ENCODE results near the gene MCUB. TPM values are rescaled to one million over a fixed set of nuclear protein-coding genes. Genes with fewer than 3 reads are reported as not detected.

Gene MCUB
- total and polyA plus RNA-seq, 7 donors: 4.2 to 18.0 (median 8.2) TPM

DNA sequence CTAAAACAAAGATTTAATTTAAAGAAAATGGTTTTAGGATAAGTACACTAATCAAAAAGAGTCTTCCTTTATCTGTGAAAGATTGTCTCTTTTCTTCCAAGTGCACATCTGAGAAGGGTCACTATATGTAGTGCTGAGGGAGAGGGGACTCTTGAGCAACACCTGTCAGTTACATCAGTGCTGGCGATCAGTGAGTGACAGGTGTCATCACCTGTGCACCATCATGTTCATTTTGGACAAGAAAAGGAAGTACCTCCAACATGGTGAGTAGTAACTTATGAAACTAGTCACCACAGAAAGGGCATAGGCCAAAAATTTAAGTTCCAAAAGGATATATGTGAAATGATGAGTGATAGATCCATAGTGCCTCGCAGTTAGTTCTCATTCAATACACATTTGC is 55.7 kb downstream of the MCUB start:
- H3K27ac ChIP-seq: no peak overlapping the region
- no peak for TF ChIP-seq POLR2AphosphoS5 (IDR thresholded peaks at IDR 0.05)
- no peak for TF ChIP-seq EP300 (IDR thresholded peaks at IDR 0.05)
- TF ChIP-seq, protein P1, sequence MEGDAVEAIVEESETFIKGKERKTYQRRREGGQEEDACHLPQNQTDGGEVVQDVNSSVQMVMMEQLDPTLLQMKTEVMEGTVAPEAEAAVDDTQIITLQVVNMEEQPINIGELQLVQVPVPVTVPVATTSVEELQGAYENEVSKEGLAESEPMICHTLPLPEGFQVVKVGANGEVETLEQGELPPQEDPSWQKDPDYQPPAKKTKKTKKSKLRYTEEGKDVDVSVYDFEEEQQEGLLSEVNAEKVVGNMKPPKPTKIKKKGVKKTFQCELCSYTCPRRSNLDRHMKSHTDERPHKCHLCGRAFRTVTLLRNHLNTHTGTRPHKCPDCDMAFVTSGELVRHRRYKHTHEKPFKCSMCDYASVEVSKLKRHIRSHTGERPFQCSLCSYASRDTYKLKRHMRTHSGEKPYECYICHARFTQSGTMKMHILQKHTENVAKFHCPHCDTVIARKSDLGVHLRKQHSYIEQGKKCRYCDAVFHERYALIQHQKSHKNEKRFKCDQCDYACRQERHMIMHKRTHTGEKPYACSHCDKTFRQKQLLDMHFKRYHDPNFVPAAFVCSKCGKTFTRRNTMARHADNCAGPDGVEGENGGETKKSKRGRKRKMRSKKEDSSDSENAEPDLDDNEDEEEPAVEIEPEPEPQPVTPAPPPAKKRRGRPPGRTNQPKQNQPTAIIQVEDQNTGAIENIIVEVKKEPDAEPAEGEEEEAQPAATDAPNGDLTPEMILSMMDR (IDR thresholded peaks at IDR 0.05): no peak
- TF ChIP-seq POLR2A (IDR thresholded peaks at IDR 0.05): no peak
- 97 to 98% methylated on average over 2 of the region's 2 CpGs for WGBS, 2 donors

DNA sequence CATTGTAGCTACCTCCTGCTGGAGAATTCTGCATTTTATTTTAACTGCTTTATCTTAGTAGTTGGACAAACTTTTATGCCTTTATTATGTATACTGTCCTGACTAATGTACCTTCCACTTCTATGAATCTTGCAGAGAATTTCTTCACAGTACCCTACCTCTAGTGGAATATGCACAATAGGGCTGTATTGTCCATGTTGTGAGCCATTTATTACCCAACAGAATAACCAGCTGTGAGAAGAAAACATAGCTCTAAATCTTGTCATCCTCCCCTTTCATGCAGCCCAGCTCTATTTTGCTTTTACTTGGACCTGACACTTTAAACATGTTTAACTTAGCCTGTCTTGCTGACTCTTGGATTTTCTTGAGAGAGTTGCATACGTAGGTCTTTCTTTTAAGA is 56.2 kb downstream of the MCUB start:
- no peaks in the 10 kb centered on the region for H3K36me3 ChIP-seq
- no peaks in the 10 kb centered on the region for H3K27me3 ChIP-seq
- TF ChIP-seq, protein P1 (IDR thresholded peaks at IDR 0.05): no peak
- TF ChIP-seq POLR2A (IDR thresholded peaks at IDR 0.05) (no peak), POLR2AphosphoS5 (IDR thresholded peaks at IDR 0.05) (no peak), EP300 (IDR thresholded peaks at IDR 0.05) (no peak)
- no peak overlapping the region for H3K27ac ChIP-seq
- H3K4me3 ChIP-seq: no peak overlapping the region
- intact Hi-C loops (cut with DNase I): no loop called here
- DNase-seq: no peak
- no peaks in the 10 kb centered on the region for H3K9me3 ChIP-seq
- H3K4me1 ChIP-seq: no peaks in the 10 kb centered on the region
- 85 to 88% methylated on average over 1 of the region's 1 CpG for WGBS, 2 donors

More for the DNA sequence above, 55.7 kb downstream of the MCUB start:
- H3K4me3 ChIP-seq: no peak overlapping the region
- no peaks in the 10 kb centered on the region for H3K9me3 ChIP-seq
- intact Hi-C loops (cut with DNase I): no loop called here
- H3K27me3 ChIP-seq: no peaks in the 10 kb centered on the region
- H3K4me1 ChIP-seq: no peaks in the 10 kb centered on the region
- no peak for DNase-seq
- no peaks in the 10 kb centered on the region for H3K36me3 ChIP-seq

DNA sequence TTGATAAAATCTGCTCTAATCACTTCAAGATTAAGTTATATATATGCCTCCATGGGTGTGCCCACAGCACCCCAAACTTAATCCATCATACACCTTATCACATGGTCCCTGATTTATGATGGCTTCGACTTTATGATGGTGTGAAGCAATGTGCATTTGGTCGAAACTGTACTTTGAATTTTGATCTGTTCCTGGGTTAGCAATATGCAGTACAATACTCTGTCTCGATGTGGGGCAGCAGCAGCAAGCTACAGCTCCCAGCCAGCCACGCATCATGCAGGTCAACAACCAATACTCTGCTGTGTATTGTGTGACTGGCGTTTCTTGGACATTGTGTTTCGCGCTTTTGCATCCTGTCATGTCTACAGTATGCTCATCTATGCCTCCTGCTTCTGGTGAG is 62.6 kb downstream of the MCUB start:
- WGBS, 2 donors: 75 to 91% methylated on average over 7 of the region's 7 CpGs
- Histone ChIP-seq H3K4me3 (no peak overlapping the region), H3K36me3 (no peaks in the 10 kb centered on the region), H3K27me3 (no peaks in the 10 kb centered on the region), H3K9me3 (no peaks in the 10 kb centered on the region), H3K27ac (no peak overlapping the region), H3K4me1 (no peaks in the 10 kb centered on the region)
- TF ChIP-seq, protein P1 (IDR thresholded peaks at IDR 0.05): no peak
- TF ChIP-seq POLR2AphosphoS5 (IDR thresholded peaks at IDR 0.05) (no peak), EP300 (IDR thresholded peaks at IDR 0.05) (no peak), POLR2A (IDR thresholded peaks at IDR 0.05) (no peak)
- intact Hi-C loops (cut with DNase I): no loop called here
- no peak for DNase-seq

DNA sequence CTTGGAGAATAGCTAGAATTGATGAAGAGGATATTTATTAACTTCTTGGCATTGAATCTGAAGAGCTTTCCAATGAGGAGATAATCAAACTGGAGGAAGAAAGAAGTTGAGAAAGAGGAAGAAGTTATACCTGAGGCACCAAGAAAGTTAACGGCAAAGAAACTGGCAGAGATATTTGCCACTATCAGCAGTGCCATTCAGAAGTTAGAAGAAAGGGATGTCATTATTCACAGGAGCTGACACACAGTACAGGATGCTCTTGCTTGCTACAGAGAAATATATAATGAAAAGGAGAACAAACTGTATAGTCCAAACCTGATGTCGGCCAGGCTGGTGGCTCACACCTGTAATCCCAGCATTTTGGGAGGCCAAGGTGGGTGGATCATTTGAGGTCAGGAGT is 64.5 kb downstream of the MCUB start:
- Histone ChIP-seq H3K27me3 (no peaks in the 10 kb centered on the region), H3K4me3 (no peak overlapping the region), H3K9me3 (no peaks in the 10 kb centered on the region), H3K36me3 (no peaks in the 10 kb centered on the region), H3K4me1 (no peaks in the 10 kb centered on the region), H3K27ac (no peak overlapping the region)
- 92 to 94% methylated on average over 2 of the region's 2 CpGs for WGBS, 2 donors
- TF ChIP-seq, protein P1 (IDR thresholded peaks at IDR 0.05): no peak
- TF ChIP-seq POLR2A (IDR thresholded peaks at IDR 0.05) (no peak), EP300 (IDR thresholded peaks at IDR 0.05) (no peak), POLR2AphosphoS5 (IDR thresholded peaks at IDR 0.05) (no peak)
- intact Hi-C loops (cut with DNase I): no loop called here
- no peak for DNase-seq

DNA sequence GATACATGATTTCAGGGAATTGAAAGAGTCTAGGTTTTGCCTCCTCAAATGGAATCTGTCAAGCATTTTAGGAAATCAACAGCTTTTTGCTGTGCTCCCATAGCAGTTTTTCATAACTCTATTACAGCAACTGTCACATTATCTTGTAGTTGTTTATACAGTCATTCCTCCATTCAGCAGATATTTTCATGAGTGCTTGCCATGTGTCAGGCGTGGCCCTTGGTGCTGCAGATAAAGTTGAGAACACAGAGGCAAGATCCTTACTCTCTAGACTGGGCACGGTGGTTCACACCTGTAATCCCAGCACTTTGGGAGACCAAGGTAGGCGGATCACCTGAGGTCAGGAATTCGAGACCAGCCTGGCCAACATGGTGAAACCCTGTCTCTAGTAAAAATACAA is 67.3 kb downstream of the MCUB start:
- H3K27ac ChIP-seq: no peak overlapping the region
- intact Hi-C loops (cut with DNase I): no loop called here
- 89 to 95% methylated on average over 4 of the region's 4 CpGs for WGBS, 2 donors
- no peak overlapping the region for H3K4me3 ChIP-seq
- TF ChIP-seq POLR2A (IDR thresholded peaks at IDR 0.05) (no peak), POLR2AphosphoS5 (IDR thresholded peaks at IDR 0.05) (no peak), EP300 (IDR thresholded peaks at IDR 0.05) (no peak)
- TF ChIP-seq, protein P1 (IDR thresholded peaks at IDR 0.05): no peak
- no peaks in the 10 kb centered on the region for H3K27me3 ChIP-seq
- no peaks in the 10 kb centered on the region for H3K36me3 ChIP-seq
- H3K9me3 ChIP-seq: no peaks in the 10 kb centered on the region
- H3K4me1 ChIP-seq: no peaks in the 10 kb centered on the region
- DNase-seq: no peak
